NCI-H2196 treated with DMSO at 0.1 percent for 48 hours (cell line): ENCODE measurements around the gene ASCL2.
"Not testable (repeated sequence)": the region's sequence is repeated elsewhere in the genome, so short reads cannot be mapped to it uniquely, and the experiment has no call there.

Experiments
- DNase-seq: peaks from one replicate; lab custom pipeline; 2025; ENCODE audit not compliant: unreplicated experiment; lab: John Stamatoyannopoulos, UW

The ASCL2 gene

DNA sequence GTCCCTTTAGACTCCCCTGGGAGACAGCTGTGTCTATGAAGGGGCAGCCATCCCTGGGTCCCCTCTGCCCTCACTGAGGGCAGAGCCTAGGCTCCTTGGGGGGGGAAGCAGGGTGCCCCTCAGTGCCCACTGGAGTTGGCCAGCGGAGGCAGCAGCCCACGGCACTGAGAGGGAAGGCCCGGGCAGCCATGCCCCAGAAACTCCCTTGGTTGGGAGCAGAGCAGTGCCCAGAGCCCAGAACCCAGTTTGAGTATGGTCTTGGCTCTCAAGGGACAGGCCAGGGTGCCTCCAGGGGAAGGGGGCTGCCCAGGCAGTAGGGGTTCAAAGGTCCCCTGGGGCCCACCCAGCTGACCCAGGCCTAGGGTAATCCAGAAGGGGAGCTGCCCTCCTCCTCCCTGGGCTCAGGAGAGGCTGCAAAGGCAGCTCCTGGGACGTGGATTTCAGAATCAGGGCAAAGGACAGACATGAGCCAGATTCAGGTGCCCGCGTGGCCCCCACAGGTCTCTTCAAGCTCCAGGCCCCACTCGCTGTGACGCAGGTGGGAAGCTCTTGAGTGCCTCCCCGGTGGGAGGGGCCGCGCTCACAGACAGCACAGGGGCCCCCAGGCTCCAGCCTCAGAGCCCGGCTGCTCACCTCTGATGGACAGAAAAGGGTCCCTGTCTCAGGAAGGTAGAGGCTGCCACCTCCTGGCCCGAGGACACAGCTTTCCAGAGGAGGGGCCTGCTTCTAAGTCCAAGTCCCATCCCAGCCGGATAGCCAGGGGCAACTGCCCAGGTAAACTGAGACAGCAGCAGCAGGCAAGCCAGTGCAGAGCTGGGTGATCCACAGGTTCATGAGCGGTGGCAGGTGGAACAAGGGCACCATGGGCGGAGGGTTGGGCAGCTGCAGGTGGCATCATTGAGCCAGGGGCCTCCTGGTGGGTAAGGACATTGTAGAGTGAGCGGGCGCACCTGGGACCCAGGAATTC is 28.7 kb upstream of the ASCL2 start:
- peak; percentile 39 for DNase-seq

- no peak for DNase-seq
Observed at GRCh38 chr11:2298131-2298794, 27.9 kb upstream of the ASCL2 start.

GRCh38 chr11:2297623-2298030 is 27.2 kb upstream of the ASCL2 start:
- no peak for DNase-seq

- no peak for DNase-seq
Observed at GRCh38 chr11:2296913-2297622, 26.7 kb upstream of the ASCL2 start.

GRCh38 chr11:2295971-2296912 is 25.9 kb upstream of the ASCL2 start:
- DNase-seq = no peak

GRCh38 chr11:2294926-2295290 is 24.5 kb upstream of the ASCL2 start:
- DNase-seq = no peak

GRCh38 chr11:2293984-2294925 is 23.9 kb upstream of the ASCL2 start:
- DNase-seq = no peak

GRCh38 chr11:2293531-2293971 is 23.2 kb upstream of the ASCL2 start:
- DNase-seq = no peak

GRCh38 chr11:2290351-2290841 is 20.0 kb upstream of the ASCL2 start:
- DNase-seq = peak; percentile 7

DNA sequence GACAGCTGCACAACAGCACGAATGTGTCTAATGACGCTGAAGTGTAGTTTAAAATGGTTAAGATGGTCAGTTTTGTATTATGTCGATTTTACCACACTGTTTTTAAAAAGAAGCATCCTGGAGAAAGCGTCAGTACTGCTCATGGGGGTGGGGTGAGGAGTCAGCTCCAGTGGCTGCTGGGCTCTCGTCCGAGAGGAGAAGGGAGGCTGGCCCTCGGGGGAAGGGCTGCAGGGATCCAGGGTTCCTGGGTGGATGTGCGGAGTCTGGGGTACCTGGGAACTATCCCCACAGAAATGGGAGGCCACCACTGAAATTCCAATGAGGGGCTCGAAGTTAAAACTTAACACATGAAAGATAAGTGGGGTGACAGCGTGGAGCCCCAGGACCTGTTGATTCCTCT is 19.5 kb upstream of the ASCL2 start:
- DNase-seq = no peak

- no peak for DNase-seq
Observed at GRCh38 chr11:2289350-2289749, 19.0 kb upstream of the ASCL2 start.

DNA sequence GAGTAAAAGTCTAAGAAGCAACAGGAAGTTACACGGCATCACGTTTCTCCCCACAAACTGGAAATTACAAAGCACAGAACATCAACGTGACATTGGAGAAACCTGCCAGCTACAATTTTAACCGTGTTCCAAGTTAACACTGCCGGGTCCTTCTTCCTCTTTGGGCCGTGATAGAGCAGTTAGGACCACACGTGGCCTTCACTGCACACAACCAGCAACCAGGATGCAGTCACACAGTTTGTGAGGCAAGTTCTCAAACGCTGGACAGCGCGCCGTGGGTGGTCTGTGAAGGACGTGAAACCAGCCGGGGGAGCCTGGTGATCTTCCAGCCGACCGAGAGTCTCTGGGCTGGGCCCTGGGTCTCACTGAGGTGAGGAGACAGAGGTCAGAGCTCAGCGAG is 16.7 kb upstream of the ASCL2 start:
- no peak for DNase-seq

DNA sequence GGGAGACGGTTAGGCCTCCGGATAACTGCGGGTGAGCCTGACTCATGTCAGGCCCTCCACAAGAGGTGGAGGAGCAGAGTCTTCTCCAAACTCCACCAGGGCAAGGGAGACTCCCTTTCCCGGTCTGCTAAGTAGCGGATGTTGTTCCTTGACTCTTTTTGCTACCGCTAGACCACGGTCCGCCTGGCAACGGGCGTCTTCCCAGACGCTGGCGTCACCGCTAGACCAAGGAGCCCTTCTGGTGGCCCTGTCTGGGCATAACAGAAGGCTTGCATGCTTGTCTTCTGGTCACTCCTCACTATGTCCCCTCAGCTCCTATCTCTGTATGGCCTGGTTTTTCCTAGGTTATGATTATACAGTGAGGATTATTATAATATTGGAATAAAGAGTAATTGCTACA is 16.0 kb upstream of the ASCL2 start:
- not testable (repeated sequence) for DNase-seq

DNA sequence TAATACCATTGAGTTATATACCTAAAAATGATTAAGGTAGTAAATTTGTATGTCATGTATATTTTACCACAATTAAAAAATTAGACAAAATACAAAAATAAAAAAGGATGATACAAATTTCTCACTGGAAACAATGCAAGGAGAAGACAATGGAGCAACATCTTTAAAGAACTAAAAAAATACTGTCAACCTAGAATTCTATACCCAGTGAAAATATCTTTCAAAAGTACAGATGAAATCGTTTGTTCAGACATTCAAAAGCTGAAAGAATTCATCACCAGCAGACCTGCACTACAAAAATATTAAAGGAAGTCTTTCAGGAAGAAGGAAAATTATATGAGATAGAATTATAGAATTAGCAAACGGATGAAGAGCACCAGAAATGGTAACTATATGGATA is 9.8 kb upstream of the ASCL2 start:
- DNase-seq = no peak

GRCh38 chr11:2277933-2278523 is 7.6 kb upstream of the ASCL2 start:
- no peak for DNase-seq

DNA sequence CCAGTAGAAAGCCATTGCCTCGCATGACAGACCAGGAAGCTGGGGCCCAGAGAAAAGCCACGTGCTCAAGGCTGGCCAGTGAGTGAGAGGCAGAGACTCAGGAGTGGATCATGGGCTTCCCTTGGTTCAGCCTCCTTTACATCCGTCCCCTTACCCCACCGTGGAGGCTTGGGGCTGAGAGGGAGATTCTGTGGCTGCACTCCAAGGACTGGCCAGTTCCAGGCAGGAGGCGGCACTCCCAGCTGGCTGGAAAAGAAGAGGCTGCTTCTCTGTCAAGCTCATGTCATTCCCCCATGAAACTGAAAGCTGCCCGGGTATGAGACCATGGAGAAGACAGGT is 6.6 kb upstream of the ASCL2 start:
- no peak for DNase-seq

GRCh38 chr11:2276280-2277007 is 6.1 kb upstream of the ASCL2 start:
- no peak for DNase-seq
